ENCODE results near the gene YIPF7. TPM values are rescaled to one million over a fixed set of nuclear protein-coding genes. Genes with fewer than 3 reads are reported as not detected.

The YIPF7 gene
- total RNA-seq, 4 donors from 2014 or later, result 0.61 to 12.7 (median 5.9) TPM

DNA sequence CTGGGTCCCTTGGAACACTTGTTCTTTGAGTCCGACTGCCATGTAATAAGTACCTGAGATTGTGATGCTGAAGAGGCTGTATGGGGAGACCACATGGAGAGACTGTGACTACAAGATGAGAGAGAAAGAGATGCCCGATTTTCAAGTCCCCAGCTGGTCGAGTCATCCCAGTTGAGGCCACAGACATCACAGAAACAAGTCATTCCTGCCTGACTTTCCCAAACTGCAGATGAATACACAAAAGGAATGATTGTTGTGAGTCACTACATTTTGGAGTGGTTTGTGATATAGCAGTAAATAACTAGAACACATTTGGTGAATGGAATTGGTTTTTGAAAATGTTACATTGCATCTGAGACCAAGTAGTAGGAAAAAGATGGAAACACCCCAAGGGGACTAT is 9.0 kb upstream of the YIPF7 start:
- no peak for ATAC-seq
- no peak overlapping the region for H3K4me3 ChIP-seq
- DNase-seq, result no peak
- no peaks in the 10 kb centered on the region for H3K9me3 ChIP-seq
- intact Hi-C loops (cut with DNase I; ENCODE audit: low total_unique reads) (no loop called here), in situ Hi-C loops (cut with MboI; ENCODE audit: low sequenced_read_pairs in 4 of 4) (no loop called here)
- H3K4me1 ChIP-seq, result no peaks in the 10 kb centered on the region
- H3K36me3 ChIP-seq, result no peaks in the 10 kb centered on the region
- no peak for TF ChIP-seq CTCF (IDR thresholded peaks at IDR 0.05 in 4 of 5, conservative IDR thresholded peaks at IDR 0.05 in 1 of 5)
- no peak for TF ChIP-seq POLR2A (IDR thresholded peaks at IDR 0.05)
- H3K27me3 ChIP-seq, result no peaks in the 10 kb centered on the region
- H3K27ac ChIP-seq, result no peak overlapping the region

- ATAC-seq, result no peak
- in situ Hi-C loops (cut with MboI; ENCODE audit: low sequenced_read_pairs in 4 of 4), result no loop called here
- H3K4me1 ChIP-seq, result peaks cover 11 to 30% of the 10 kb centered on the region in 2 donors
Observed at GRCh38 chr4:44652002-44652401, 577 bp upstream of the YIPF7 start.

DNA sequence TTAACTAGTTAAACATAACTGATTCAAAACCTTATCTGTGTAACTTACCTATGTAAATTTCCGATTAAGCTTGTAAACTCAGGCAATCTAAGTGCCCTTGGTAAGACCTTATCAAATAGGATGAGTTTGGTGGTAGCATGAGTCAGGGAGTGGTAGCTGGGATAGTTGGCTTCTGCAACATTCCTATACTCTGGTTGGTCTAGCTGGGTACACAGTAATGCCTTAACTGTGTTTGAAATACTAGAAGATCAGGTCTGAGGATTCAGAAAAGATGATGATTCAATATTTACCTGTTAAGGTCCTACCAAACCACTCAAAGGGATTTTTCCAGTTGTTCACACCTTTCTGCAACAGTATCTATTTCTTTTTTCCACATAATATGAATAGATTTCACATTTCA is 5.3 kb downstream of the YIPF7 start:
- intact Hi-C loops (cut with DNase I; ENCODE audit: low total_unique reads), result no loop called here
- ATAC-seq (no peak), DNase-seq (no peak)
- Histone ChIP-seq H3K27ac (no peak overlapping the region), H3K27me3 (no peaks in the 10 kb centered on the region), H3K4me1 (peaks cover 6 to 22% of the 10 kb centered on the region in 2 donors), H3K36me3 (peaks cover 0 to 7% of the 10 kb centered on the region in 2 donors), H3K4me3 (no peak overlapping the region), H3K9me3 (peaks cover 0 to 5% (median 5%) of the 10 kb centered on the region in 3 donors)
- in situ Hi-C loops (cut with MboI; ENCODE audit: low sequenced_read_pairs in 4 of 4), result loop anchor here in 1 of 4 donors (25.0 kb wide), 1 partner anchor 109 kb away; no protein-coding TSS in a partner anchor
- no peak for TF ChIP-seq CTCF (IDR thresholded peaks at IDR 0.05 in 4 of 5, conservative IDR thresholded peaks at IDR 0.05 in 1 of 5)
- TF ChIP-seq POLR2A (IDR thresholded peaks at IDR 0.05), result no peak

More at GRCh38 chr4:44652002-44652401, 577 bp upstream of the YIPF7 start:
- Histone ChIP-seq H3K9me3 (no peaks in the 10 kb centered on the region), H3K36me3 (no peaks in the 10 kb centered on the region), H3K4me3 (no peak overlapping the region), H3K27me3 (no peaks in the 10 kb centered on the region), H3K27ac (peak overlapping the region; percentile 70 to 82 (median 80))
- TF ChIP-seq POLR2A (IDR thresholded peaks at IDR 0.05) (no peak), CTCF (IDR thresholded peaks at IDR 0.05 in 4 of 5, conservative IDR thresholded peaks at IDR 0.05 in 1 of 5) (no peak)
- no peak for DNase-seq
- intact Hi-C loops (cut with DNase I; ENCODE audit: low total_unique reads), result no loop called here

GRCh38 chr4:44638091-44638490 is 13.3 kb downstream of the YIPF7 start:
- H3K4me1 ChIP-seq, result no peaks in the 10 kb centered on the region
- in situ Hi-C loops (cut with MboI; ENCODE audit: low sequenced_read_pairs in 4 of 4), result loop anchor here in 1 of 4 donors (25.0 kb wide), 1 partner anchor 101 kb away; no protein-coding TSS in a partner anchor
- H3K4me3 ChIP-seq, result no peak overlapping the region
- H3K9me3 ChIP-seq, result no peaks in the 10 kb centered on the region
- H3K36me3 ChIP-seq, result no peaks in the 10 kb centered on the region
- no peak for TF ChIP-seq CTCF (IDR thresholded peaks at IDR 0.05 in 4 of 5, conservative IDR thresholded peaks at IDR 0.05 in 1 of 5)
- TF ChIP-seq POLR2A (IDR thresholded peaks at IDR 0.05), result no peak
- no peak for ATAC-seq
- intact Hi-C loops (cut with DNase I; ENCODE audit: low total_unique reads), result no loop called here
- H3K27me3 ChIP-seq, result no peaks in the 10 kb centered on the region
- no peak for DNase-seq
- no peak overlapping the region for H3K27ac ChIP-seq

DNA sequence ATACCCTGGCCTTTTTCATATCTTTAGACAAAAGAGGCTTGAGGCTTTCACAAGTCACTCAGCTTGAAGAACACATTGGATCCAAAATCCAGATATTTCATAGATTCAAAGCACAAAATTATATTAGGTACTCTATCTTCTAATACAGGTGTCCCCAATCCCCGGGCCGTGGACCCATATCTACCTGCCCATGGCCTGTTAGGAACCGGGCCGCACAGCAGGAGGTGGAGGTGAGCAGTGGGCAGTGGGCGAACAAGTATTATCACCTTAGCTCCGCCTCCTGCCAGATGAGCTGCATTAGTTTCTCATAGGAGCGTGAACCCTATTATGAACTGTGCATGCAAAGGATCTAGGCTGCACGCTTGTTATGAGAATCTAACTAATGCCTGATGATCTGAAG is 18.7 kb downstream of the YIPF7 start:
- H3K4me1 ChIP-seq, result no peaks in the 10 kb centered on the region
- ATAC-seq (no peak), DNase-seq (no peak)
- H3K4me3 ChIP-seq, result no peak overlapping the region
- H3K27ac ChIP-seq, result no peak overlapping the region
- H3K36me3 ChIP-seq, result no peaks in the 10 kb centered on the region
- intact Hi-C loops (cut with DNase I; ENCODE audit: low total_unique reads) (no loop called here), in situ Hi-C loops (cut with MboI; ENCODE audit: low sequenced_read_pairs in 4 of 4) (loop anchor here in 1 of 4 donors (25.0 kb wide), 1 partner anchor 95 kb away; no protein-coding TSS in a partner anchor)
- H3K27me3 ChIP-seq, result no peaks in the 10 kb centered on the region
- TF ChIP-seq CTCF (IDR thresholded peaks at IDR 0.05 in 4 of 5, conservative IDR thresholded peaks at IDR 0.05 in 1 of 5) (no peak), POLR2A (IDR thresholded peaks at IDR 0.05) (no peak)
- H3K9me3 ChIP-seq, result no peaks in the 10 kb centered on the region

Data from gastrocnemius medialis (tissue), 4 donors.